Measurements from ENCODE around the gene MT1E.

Gene MT1E

DNA sequence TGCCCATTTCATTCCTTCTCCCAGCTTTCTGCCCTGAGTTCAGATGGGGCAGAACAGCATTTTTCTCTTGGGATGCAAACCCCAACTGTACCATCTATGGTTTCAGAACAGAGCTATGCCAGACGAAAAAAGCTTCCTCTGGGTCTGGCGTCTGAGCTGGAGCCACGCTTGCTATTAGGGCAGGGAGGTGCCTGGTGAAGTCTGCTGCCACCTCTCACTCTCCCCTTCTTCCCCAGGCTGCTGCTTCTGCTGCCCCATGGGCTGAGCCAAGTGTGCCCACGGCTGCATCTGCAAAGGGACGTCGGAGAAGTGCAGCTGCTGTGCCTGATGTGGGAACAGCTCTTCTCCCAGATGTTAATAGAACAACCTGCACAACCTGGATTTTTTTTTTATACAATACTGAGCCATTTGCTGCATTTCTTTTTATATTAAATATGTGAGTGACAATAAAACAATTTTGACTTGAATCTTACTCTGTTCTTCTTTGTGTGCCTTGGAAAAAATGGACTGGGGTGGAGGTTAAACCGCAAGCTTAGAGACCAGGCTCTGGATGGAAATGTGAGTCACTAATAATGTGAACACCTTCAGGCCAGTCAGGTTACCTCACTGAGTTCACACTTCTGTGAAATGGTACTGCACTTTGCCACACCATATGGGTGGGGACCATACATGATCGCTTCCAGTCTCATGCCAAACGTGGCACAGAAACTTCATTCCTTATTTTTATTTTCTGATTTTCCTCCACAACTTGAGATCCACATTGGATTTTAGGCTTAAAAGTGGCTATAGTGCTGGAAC is 11.2 kb downstream of the MT1E start:
- H4K20me1 ChIP-seq (ENCODE audit: insufficient read depth, low read length), result no peaks in the 10 kb centered on the region

GRCh38 chr16:56637814-56638750 is 12.5 kb downstream of the MT1E start, which contains the start of gene MT1A:
Gene MT1A (plus strand): TSS chr16:56638666. CDS start chr16:56638739, 73 bp downstream.
- Histone ChIP-seq H3K4me2 (ENCODE audit: low read length) (no peak within 1 kb of the TSS), H3K79me2 (ENCODE audit: low read length) (no peaks in the 10 kb centered on the region), H3K36me3 (replicated peaks; ENCODE audit: low read depth, low read length) (no peaks in the 10 kb centered on the region), H3K9me3 (ENCODE audit: insufficient read depth, low read length) (no peaks in the 10 kb centered on the region), H3K4me1 (ENCODE audit: low read length) (peaks cover 6% of the 10 kb centered on the region), H2AFZ (ENCODE audit: low read depth, low read length) (no peak within 1 kb of the TSS), H4K20me1 (ENCODE audit: insufficient read depth, low read length) (no peaks in the 10 kb centered on the region), H3K9ac (ENCODE audit: low read length) (no peak within 1 kb of the TSS), H3K27me3 (ENCODE audit: low read depth, low read length) (peaks cover 45% of the 10 kb centered on the region), H3K27ac (ENCODE audit: low read length) (no peak within 1 kb of the TSS), H3K4me3 (ENCODE audit: low read length) (no peak within 1 kb of the TSS)
- TF ChIP-seq, protein P1, sequence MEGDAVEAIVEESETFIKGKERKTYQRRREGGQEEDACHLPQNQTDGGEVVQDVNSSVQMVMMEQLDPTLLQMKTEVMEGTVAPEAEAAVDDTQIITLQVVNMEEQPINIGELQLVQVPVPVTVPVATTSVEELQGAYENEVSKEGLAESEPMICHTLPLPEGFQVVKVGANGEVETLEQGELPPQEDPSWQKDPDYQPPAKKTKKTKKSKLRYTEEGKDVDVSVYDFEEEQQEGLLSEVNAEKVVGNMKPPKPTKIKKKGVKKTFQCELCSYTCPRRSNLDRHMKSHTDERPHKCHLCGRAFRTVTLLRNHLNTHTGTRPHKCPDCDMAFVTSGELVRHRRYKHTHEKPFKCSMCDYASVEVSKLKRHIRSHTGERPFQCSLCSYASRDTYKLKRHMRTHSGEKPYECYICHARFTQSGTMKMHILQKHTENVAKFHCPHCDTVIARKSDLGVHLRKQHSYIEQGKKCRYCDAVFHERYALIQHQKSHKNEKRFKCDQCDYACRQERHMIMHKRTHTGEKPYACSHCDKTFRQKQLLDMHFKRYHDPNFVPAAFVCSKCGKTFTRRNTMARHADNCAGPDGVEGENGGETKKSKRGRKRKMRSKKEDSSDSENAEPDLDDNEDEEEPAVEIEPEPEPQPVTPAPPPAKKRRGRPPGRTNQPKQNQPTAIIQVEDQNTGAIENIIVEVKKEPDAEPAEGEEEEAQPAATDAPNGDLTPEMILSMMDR (IDR thresholded peaks at IDR 0.05; ENCODE audit: low read depth, low read length), result no peak
- no peak for TF ChIP-seq EZH2phosphoT487 (IDR thresholded peaks at IDR 0.05; ENCODE audit: low read depth)

More for the DNA sequence above, 11.2 kb downstream of the MT1E start:
- Histone ChIP-seq H3K4me3 (ENCODE audit: low read length) (no peak overlapping the region), H3K4me1 (ENCODE audit: low read length) (no peaks in the 10 kb centered on the region), H3K9me3 (ENCODE audit: insufficient read depth, low read length) (no peaks in the 10 kb centered on the region), H2AFZ (ENCODE audit: low read depth, low read length) (no peak overlapping the region), H3K27ac (ENCODE audit: low read length) (no peak overlapping the region), H3K36me3 (replicated peaks; ENCODE audit: low read depth, low read length) (no peaks in the 10 kb centered on the region), H3K9ac (ENCODE audit: low read length) (no peak overlapping the region), H3K79me2 (ENCODE audit: low read length) (no peaks in the 10 kb centered on the region), H3K4me2 (ENCODE audit: low read length) (no peak overlapping the region), H3K27me3 (ENCODE audit: low read depth, low read length) (peaks cover 39% of the 10 kb centered on the region)
- no peak for TF ChIP-seq EZH2phosphoT487 (IDR thresholded peaks at IDR 0.05; ENCODE audit: low read depth)
- TF ChIP-seq, protein P1 (IDR thresholded peaks at IDR 0.05; ENCODE audit: low read depth, low read length), result no peak

DNA sequence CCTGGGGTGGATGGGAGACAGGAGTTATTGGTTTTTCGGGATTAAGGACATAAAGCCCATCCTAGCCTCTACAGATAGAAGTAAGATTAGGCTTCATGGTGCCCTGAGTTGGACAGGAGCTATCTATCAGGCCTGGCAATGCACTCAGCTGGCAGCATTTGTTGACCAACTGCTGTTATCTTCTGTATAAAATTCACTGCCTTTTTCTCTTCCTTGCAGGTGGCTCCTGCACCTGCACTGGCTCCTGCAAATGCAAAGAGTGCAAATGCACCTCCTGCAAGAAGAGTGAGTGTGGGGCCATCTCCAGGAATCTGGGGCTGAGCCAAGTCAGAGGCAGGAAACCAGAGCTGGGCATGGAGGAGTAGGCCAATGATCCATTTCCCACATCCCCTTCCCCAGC is 13.5 kb downstream of the MT1E start:
- Histone ChIP-seq H3K4me3 (ENCODE audit: low read length) (no peak overlapping the region), H3K27me3 (ENCODE audit: low read depth, low read length) (peaks cover 38% of the 10 kb centered on the region)

More for the DNA sequence above, 13.5 kb downstream of the MT1E start:
- Histone ChIP-seq H4K20me1 (ENCODE audit: insufficient read depth, low read length) (no peaks in the 10 kb centered on the region), H3K4me2 (ENCODE audit: low read length) (no peak overlapping the region), H3K9ac (ENCODE audit: low read length) (no peak overlapping the region), H3K9me3 (ENCODE audit: insufficient read depth, low read length) (no peaks in the 10 kb centered on the region), H3K79me2 (ENCODE audit: low read length) (no peaks in the 10 kb centered on the region), H3K4me1 (ENCODE audit: low read length) (peaks cover 11% of the 10 kb centered on the region), H2AFZ (ENCODE audit: low read depth, low read length) (no peak overlapping the region), H3K27ac (ENCODE audit: low read length) (no peak overlapping the region), H3K36me3 (replicated peaks; ENCODE audit: low read depth, low read length) (no peaks in the 10 kb centered on the region)
- TF ChIP-seq, protein P1 (IDR thresholded peaks at IDR 0.05; ENCODE audit: low read depth, low read length), result no peak
- no peak for TF ChIP-seq EZH2phosphoT487 (IDR thresholded peaks at IDR 0.05; ENCODE audit: low read depth)
